Measurements from ENCODE around the gene ERG. TPM values are rescaled to one million over a fixed set of nuclear protein-coding genes. Genes with fewer than 3 reads are reported as not detected.

The ERG gene
- total RNA-seq, 1 experiment from 2014 or later: 2.3 TPM

DNA sequence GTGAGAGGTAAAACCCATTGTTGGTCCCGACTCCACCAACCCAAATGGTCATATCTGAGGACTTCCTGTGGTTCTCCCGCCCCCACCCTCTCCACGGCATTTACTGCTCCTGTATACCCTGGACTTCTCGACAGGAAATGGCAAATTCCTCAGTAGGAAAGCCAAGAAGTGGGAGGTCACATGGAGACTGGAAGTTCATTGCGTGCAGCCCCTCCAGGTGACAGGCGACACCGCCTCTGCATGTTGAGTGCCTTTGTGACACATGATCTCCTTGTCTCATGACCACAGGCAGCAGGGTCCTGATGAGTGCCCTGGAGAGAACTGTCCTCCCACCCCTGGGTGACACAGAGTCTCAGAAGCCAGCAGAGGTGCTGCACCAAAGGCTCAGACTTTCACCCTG is 24.2 kb downstream of the ERG start:
- DNase-seq (ENCODE audit: low read depth): no peak

DNA sequence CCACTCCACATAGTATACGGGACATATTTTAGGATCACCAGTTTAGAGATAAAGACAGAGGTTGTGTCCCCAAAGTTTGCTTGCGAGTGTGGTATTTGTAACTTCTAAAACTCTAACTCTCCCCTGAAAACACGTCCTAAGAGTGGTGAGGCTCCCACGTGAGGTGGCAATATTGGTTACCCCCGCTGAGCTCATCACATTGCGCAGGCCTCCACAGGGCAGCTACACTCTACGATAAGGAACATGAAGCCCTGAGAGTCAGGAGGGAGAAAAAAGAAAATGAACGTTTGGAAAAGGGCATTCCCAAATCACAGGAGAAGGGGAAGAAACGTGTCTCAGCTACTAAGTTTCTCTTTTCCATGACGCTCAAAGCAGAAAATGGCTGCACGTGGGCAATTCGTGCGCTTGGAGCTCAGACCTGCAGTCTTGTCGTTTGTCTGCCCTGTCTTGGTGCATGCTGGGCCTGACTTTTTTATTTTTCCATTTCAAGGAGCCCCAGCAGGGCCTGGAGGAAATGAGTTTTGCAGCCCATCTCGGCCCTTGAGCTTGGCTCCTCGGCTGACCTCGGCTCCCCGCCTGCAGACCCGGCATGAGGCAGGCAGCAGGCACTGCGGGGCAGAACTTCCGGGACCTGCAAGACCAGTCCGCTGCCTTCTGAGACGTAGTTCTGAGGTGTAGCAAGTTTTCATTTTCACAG is 25.7 kb downstream of the ERG start:
- no peak for DNase-seq (ENCODE audit: low read depth)

DNA sequence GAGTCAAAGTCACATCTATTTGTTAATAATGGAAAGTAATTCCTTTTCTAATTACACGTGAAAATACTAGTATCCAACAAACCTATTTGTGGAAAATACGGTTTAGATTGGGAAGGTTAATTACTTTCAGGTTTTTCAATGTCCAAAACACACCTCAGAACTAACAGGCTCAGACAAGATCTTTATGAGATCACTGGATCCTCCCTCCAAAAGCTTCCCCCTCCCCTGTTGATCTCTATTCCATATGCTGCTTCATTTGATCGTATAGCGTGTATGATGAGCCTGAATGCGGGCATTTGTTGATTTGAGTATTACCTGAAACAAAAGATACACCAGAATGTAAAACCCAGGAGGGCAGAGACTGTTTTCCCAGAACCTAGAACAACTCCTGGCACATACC is 26.5 kb downstream of the ERG start:
- DNase-seq (ENCODE audit: low read depth): no peak

DNA sequence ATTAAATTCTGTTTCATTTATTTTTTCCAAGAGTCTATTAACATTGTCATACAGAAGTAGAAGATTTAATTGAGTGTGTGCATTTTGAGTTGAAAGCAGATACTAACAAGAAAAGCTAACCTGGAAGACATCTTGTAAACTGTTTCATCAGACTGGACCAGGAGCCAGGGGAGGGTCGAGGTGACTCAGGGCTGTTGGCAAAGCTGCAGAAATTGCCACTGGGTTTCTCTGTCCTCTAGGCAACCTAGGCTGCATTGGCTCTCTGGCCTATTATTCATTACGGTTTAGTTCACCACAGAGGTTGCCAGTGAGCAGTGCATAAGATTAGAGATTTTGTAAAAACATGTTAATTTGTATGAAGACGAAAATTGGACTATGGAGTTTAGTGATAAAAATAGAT is 27.5 kb downstream of the ERG start:
- peak; percentile 65 for DNase-seq (ENCODE audit: low read depth)

DNA sequence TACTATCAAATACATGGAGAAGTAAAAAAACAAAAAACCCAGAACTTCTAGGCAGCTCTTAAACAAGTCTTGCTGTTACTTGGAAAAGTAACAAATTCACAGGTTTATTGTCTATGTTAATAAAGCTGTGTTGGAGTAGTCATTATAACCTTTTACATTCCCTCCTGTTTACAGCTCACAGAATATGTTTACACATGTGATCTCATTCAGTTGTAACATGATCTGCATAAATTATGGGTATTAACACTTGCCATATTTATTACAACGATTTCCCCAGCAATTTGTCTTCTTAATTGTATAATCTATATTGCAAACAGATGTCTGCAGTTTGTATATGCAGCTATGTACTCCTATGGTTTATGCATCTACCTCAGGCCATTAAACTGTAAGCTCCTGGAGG is 28.6 kb downstream of the ERG start:
- DNase-seq (ENCODE audit: low read depth): no peak

DNA sequence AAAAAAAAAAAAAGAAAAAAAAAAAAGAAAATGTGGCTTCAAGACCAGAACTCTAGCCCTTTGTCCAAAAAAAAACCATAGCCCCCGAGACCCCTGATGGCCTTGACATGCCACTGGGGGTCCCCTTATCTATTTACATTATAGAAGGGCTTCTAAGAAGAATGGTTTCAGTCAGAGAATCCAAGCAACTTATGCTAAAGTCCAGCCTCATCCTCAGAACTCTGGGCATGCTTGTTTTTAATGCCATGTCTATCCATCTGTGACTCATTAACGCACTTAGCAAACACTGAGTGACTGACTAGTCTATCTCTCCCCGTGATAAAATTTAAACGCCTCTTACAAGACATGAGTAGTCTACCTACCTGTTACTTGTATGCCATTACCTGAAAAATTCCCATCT is 29.3 kb downstream of the ERG start:
- DNase-seq (ENCODE audit: low read depth): no peak

DNA sequence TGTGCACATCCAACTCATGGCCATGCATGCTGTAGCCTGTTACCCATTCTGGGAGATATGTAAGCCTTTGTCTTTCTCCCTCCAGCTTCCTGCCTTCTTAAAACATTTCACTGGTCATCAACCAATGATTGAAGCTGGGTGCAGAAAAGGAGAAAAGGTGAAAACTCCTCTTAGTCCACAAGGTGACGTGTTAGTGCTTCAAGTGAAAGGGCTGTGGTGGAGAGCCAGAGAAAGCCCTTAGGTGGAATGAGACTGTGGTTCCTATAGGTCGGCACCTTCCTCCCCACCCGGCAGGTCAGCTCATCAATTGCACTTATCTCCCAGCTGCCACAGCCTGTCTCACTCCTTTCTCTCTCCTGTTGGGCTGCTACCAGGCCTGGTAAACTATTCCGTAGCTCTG is 30.4 kb downstream of the ERG start:
- DNase-seq (ENCODE audit: low read depth): no peak

DNA sequence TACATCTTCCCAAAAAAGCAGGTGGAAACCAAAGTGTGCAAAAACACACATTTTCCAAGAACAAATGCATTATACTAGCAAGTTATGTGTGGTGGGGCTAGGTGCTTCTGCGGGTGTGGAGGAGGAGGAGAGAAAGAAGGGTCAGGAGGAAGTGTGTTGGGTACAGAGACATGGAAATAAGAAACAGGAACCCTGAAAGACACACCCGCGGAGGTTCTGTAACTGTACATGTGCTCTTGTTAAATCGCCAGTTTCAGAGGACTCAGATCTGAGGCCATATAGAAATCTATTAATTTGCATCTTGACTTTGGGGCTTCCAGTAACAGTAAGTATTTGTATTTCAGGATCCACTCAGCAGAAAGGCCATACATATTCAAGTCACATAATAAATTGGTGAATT is 30.9 kb downstream of the ERG start:
- DNase-seq (ENCODE audit: low read depth): no peak

DNA sequence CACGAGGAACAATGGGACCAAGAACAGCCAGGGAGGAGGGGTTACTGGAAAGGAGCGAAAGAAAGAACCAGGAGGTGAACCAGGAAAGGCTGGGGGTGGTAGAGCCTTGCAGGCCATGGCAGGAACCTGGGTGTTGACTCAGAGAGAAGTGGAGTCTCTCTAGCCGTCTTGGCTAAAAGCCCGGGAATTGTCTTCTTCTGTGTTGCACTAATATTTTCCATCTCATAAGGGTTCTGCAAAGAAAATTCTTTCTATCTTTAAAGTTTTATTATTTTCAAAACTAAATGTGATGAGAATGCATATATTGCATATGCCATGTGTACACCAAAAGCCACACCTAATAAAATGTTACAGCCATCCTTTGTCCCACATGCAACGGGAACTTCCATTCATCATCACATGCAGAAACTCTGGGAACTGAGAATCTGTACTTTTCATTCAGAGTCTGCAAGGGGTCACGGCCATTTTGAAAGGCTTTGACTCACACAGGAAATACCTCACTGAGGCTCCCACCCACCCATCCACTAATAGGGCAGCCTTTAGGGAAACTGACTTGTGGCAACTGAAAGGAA is 38.0 kb downstream of the ERG start:
- peak; percentile 40 for DNase-seq (ENCODE audit: low read depth)

DNA sequence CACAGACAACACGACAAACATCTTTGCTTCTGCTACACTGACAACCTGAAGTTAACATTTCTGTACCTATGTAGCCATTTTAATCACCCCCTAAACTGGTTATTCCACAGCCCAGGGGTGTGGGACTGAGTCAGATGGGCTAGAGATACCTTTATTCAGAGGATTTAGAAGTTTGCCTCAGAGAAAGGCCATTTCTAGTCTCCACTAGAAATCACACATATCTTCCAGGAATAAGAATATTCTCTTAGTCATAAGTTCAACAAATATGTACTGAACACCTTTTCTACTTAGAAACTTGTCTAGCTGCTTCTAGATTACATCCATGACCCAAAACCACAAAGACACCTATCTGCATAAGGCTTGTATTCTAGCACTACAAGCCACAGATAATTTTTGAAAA is 38.8 kb downstream of the ERG start:
- DNase-seq (ENCODE audit: low read depth): no peak

DNA sequence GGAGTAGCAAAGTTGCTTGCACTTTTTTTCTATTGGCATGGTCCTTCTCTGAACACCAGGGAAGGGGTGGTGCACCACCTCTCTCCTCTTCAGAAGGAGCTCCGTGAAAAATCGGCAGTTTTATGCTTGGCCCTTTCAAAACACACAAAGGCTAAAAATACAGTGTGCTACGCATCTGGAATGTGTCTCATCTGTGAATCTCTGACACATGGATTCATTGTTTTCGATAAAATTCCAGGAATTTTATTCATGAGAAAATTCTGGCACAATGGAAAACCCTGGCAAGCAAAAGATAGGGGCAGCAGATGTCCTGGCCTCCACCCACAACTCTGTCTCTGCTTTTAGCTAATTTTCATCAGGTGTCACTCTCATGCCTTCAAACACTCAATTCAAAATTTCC is 42.9 kb downstream of the ERG start:
- DNase-seq (ENCODE audit: low read depth): no peak

DNA sequence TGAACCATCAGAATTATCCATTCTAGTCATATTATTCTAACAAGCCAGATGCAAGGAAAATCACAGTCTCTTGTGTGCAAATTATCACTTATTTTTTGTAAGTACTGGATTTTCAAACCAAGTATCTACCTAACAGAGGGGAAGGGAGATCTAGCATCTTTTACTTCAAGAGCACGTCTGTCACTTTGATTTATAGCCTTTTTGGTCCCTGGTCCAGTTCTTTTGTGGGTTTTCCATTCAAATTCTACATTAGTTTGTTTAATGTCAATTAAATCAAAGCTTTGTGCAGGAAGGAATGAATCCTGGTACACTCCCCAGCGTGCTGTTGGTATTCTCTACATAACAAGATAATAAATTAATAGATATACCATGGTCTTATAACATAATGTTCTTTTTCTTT is 43.6 kb downstream of the ERG start:
- no peak for DNase-seq (ENCODE audit: low read depth)

DNA sequence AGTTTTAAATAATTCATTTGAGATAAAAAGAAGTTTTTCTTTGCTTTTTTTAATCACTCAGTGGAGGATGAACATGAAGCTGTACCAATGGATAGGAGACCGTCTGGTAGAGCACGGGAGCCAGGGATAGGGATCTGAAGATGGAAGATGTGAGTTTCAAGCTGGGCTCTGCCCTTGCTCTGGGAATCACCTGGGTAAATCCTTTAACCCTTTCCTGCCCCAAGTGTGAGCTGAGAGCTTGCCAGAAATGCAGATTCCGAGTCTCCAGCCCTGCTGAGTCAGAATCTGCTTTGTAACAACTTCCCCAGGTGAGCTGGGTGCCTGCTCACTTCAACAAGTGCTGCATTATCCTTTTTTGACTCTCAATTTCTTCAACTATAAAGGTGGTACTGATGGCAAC is 44.1 kb downstream of the ERG start:
- no peak for DNase-seq (ENCODE audit: low read depth)

DNA sequence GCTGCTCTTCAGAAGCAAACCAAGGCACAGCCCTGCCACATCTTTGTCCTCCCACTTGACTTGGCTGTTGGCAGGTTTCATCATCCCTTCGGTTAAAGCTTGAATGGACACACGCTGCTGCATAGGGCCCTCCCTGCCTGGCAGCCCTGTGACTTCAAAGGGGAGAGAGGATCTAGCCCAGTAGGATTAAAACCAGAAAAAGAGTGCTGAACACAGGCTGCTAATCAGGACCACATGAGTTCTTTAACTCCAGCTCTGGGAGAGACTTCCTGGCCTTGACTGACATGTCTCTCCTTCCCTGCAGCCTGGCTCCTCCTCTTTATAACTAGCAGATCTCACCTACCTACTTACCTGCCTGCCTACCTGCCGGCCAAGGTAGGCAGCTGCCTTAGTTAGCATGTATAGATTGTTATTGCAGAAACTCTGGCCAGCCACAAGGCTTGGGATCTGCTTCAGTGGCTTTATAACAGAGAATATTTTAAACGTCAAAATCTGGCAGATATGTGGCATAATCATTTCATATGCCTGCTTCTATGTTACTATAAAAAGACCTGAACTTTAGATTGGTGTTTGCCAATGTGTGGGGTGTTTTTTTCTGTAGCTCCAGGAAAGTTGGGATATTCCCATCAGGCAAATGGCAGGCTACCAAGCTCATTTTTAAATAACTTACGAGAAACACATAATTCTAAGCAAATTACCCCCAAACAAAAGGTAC is 49.4 kb downstream of the ERG start:
- DNase-seq (ENCODE audit: low read depth): no peak

DNA sequence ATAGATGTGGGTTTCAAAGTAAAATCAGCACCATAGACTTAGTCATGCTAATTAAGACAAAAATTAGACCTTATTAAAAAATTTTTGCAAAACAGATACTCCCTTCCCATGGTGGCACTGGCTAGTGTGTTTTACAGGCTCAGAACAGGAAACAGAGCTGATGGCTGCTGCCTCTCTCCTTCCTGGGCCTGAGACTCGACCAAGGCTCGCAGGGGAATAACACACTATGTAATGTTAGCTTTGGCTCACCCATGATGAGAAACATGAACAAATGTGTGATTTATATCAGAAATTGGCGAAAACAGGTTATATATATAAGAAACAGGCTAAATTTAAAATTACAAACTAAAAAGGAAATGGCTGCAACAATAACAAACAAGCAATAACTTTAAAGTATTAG is 50.7 kb downstream of the ERG start:
- no peak for DNase-seq (ENCODE audit: low read depth)

DNA sequence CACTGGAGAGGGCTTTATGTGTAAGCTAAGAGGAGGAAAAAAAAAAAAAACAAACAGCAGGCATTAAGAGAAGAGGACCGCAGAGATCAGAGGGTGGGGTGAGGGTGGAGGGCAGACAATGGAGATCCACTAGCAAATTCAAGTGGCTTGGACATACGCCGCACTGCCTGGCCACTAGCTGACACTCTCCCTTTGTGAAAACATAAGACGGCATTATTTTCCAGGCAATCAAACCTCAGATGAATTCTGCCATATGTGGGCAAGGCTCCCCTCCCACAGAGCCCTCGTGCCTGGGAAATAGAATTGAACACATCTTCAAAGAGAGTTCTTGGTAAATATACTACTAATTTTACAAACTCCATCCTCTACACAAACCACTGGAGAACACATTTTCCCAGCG is 53.6 kb downstream of the ERG start:
- DNase-seq (ENCODE audit: low read depth): no peak

DNA sequence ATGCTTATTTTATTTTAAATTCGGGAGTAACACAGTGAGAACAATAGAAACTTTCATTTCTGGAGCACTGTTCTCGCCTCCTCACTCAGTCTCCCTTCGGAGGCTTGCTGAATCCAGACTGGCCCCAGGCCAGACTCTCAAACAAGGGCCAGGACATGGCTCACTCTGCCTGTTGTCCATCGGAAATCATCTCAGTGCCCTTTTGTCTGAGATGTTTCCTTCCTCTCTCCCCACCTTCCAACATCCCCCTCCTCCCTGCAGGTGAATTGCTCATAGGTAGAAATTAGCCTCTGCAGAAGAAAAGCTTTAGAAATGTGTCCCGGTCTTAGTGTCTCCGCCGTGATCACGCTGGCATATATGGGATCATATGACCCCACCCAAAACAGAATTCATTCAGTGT is 55.2 kb downstream of the ERG start:
- no peak for DNase-seq (ENCODE audit: low read depth)

DNA sequence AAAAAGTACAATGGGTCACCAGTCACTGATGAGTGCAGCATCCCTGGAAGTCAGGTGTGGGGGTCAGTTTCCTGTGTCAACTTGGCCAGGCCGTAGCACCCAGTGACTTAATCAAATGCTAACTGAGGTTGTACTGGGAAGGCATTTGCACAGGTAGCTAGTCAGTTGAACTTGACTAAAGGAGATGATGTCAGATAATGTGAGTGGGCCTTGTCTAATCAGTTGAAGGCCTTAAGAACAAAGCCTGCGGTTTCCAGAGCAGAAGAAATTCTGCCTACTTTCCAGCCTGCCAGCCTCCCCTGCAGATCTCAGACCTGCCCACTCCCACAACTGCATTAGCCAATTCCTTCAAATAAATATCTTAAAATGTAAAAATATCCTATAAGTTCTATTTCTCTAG is 57.1 kb downstream of the ERG start:
- DNase-seq (ENCODE audit: low read depth): no peak

DNA sequence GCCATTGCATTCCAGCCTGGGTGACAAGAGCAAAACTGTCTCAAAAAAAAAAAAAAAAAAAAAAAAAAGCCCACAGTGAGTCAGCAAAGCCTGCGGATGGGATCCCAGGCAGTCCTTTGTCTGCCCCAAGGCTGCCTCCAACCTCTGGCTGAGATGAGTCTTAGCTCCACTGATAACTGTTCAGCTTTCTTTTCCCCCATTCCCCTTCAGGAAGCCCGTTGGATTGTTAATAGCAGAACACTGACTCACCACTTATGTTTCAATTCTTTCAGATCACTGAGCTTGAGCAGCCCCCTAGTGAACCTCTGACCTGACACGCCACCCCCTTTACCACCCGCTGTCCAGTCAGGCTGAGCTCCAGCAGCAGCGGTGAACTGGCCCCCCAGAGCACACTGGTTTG is 57.5 kb downstream of the ERG start:
- peak; percentile 96 for DNase-seq (ENCODE audit: low read depth)

DNA sequence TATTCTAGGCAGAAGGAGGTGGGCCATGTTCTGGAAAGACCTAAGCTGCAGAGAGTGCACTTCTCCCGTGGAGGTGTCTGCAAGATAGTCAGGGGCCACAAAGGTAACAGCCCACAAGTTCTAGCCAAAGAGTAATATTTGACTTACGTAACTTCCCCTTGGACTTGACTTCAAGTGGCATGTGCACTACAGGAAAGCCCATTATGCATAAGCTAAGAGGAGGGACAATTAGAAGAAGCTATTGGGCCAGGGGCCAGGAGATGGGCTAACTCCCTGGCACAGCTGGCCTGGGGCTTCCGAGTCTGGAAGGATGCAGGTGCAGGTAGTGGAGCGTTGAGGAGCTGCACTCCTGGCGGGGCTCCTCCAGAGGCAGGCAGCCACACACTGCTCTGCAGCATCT is 58.3 kb downstream of the ERG start:
- peak; percentile 41 for DNase-seq (ENCODE audit: low read depth)

DNA sequence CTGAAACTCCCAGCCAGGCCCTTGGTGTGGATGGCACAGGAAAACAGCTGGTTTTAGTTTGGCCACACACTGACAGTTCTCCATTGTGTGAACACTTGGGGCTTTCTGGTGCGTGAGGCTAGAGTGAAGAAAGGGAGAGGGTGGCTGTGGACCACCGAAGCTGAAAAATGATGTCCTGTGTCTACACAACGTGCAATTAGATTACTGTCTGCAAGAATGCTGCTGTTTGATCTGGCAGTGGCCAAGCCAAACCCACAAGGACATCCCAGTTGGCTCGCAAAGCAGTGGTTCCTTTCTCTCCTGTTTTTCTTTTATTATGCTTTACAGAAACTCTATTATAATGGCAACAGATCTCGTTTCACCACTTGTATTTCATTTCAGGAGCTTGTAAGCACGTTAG is 58.9 kb downstream of the ERG start:
- peak; percentile 39 for DNase-seq (ENCODE audit: low read depth)

DNA sequence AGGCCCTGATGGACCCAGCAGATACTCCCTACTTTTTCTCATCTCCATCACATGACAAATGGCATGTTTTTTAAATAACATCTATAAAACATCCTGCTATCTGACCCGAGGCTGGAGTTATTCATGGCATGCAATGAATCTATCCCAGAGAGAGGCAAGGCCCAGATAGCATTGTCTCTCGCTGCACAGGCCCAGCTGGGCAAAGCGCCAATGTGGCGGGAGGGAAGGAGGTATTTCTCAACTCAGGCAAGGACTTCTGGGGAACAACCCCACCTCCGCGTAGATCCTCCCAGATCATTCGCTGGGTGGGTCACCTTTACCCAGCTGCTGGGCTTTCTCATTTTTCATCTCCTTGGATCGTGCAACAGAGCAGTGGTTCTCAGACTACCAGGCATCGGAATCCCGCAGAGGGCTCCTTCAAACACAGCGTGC is 59.8 kb downstream of the ERG start:
- DNase-seq (ENCODE audit: low read depth): peak; percentile 77

DNA sequence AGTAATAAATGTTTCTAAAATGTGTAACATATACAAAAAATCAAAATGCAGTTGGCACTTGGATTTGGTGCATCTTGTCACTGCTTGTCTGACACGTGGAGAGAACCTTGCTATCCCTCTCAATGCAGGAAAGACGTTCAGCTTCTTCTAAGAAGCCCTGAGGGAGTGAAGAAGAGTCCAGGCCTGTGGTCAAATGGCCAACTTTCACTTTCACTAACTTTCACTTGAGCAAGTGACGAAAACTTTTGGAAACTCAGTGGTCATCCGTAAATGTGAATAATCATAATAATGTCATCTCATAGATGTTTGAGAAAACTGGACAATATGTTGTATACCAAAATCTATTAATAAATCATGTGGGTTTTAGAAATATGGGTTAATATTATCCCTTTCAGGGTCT is 61.9 kb downstream of the ERG start:
- DNase-seq (ENCODE audit: low read depth): no peak

Measured in Daoy (cell line).